Stimulated activated CD8-positive, alpha-beta memory T cell treated with anti-CD3 and anti-CD28 coated beads, Interleukin-2, amount 100 ng/mL, for 1 hour (primary cell): ENCODE data around the gene TTC9B.
A peak's percentile ranks its signal among the peaks of the same experiment; 100 is the strongest.
"Not testable (repeated sequence)": the region's sequence is repeated elsewhere in the genome, so short reads cannot be mapped to it uniquely, and the experiment has no call there.

Experiments used
- DNase-seq, 2 donors: peaks; one replicate each; pipeline ENCODE4 v3.0.0-alpha.2; 2020; ENCODE audit warnings: low read depth in 2 of 2

Gene TTC9B

GRCh38 chr19:40214936-40215335 is 3.2 kb downstream of the TTC9B start:
- DNase-seq: no peak

- DNase-seq: no peak
Measured at GRCh38 chr19:40213882-40214570, 4.2 kb downstream of the TTC9B start.

GRCh38 chr19:40213251-40213829 is 4.8 kb downstream of the TTC9B start:
- DNase-seq: no peak

GRCh38 chr19:40210889-40211288 is 7.3 kb downstream of the TTC9B start:
- no peak for DNase-seq

- no peak for DNase-seq
Measured at GRCh38 chr19:40208602-40209001, 9.6 kb downstream of the TTC9B start.

GRCh38 chr19:40205760-40206159 is 12.4 kb downstream of the TTC9B start:
- DNase-seq: no peak

GRCh38 chr19:40204381-40204780 is 13.8 kb downstream of the TTC9B start:
- no peak for DNase-seq

- no peak for DNase-seq
Measured at GRCh38 chr19:40200341-40201099, 17.7 kb downstream of the TTC9B start.

- DNase-seq: no peak
Measured at GRCh38 chr19:40198272-40198990, 19.8 kb downstream of the TTC9B start.

GRCh38 chr19:40193587-40193849 is 24.7 kb downstream of the TTC9B start:
- no peak for DNase-seq

GRCh38 chr19:40192758-40193586 is 25.2 kb downstream of the TTC9B start:
- DNase-seq: no peak

- no peak for DNase-seq
Measured at GRCh38 chr19:40191836-40192646, 26.1 kb downstream of the TTC9B start.

- peak; percentile 46 to 51 for DNase-seq
Measured at GRCh38 chr19:40190891-40191835, 27.0 kb downstream of the TTC9B start, which contains the start of gene MAP3K10. TSS of gene MAP3K10 (plus strand) at chr19:40191426. CDS start at chr19:40192032, 606 bp downstream.

- no peak for DNase-seq
Measured at GRCh38 chr19:40184273-40184672, 33.9 kb downstream of the TTC9B start.

GRCh38 chr19:40178756-40179155 is 39.4 kb downstream of the TTC9B start:
- no peak for DNase-seq

GRCh38 chr19:40177286-40178070 is 40.7 kb downstream of the TTC9B start:
- DNase-seq: no peak

- no peak for DNase-seq
Measured at GRCh38 chr19:40175820-40176219, 42.4 kb downstream of the TTC9B start.

GRCh38 chr19:40174092-40174491 is 44.1 kb downstream of the TTC9B start:
- DNase-seq: no peak

GRCh38 chr19:40171293-40171692 is 46.9 kb downstream of the TTC9B start:
- not testable (repeated sequence) for DNase-seq
